ENCODE results near the gene ASIC5. TPM values are rescaled to one million over a fixed set of nuclear protein-coding genes. Genes with fewer than 3 reads are reported as not detected.

ASIC5 gene
- total RNA-seq, 1 donor: not detected

GRCh38 chr4:155908187-155909139 is 42.4 kb upstream of the ASIC5 start:
- TF ChIP-seq CTCF (IDR thresholded peaks at IDR 0.05; ENCODE audit: extremely low read depth, low read depth, low read length): no peak
- Histone ChIP-seq H3K4me3 (ENCODE audit: insufficient read depth, low read length) (no peak overlapping the region), H3K27ac (ENCODE audit: low read depth, low read length) (no peak overlapping the region), H2AFZ (ENCODE audit: low read length) (no peak overlapping the region), H3K79me2 (ENCODE audit: insufficient read depth, low read length) (no peaks in the 10 kb centered on the region), H3K27me3 (ENCODE audit: insufficient read depth, low read length) (peaks cover 21% of the 10 kb centered on the region), H3K4me2 (ENCODE audit: insufficient read depth, low read length) (no peak overlapping the region), H4K20me1 (ENCODE audit: insufficient read depth, low read length) (no peaks in the 10 kb centered on the region), H3K36me3 (ENCODE audit: insufficient read depth, low read length) (no peaks in the 10 kb centered on the region), H3K9me3 (ENCODE audit: low read depth, low read length) (no peaks in the 10 kb centered on the region), H3K4me1 (ENCODE audit: insufficient read depth, low read length) (peaks cover 14% of the 10 kb centered on the region)
- no peak for DNase-seq (ENCODE audit: insufficient read length, low spot score, missing footprints)

- Histone ChIP-seq H3K79me2 (ENCODE audit: insufficient read depth, low read length) (no peaks in the 10 kb centered on the region), H3K4me3 (ENCODE audit: insufficient read depth, low read length) (no peak overlapping the region), H2AFZ (ENCODE audit: low read length) (no peak overlapping the region), H3K36me3 (ENCODE audit: insufficient read depth, low read length) (no peaks in the 10 kb centered on the region), H3K27ac (ENCODE audit: low read depth, low read length) (peak overlapping the region; percentile 61), H3K9me3 (ENCODE audit: low read depth, low read length) (no peaks in the 10 kb centered on the region), H3K4me1 (ENCODE audit: insufficient read depth, low read length) (peaks cover 14% of the 10 kb centered on the region), H3K4me2 (ENCODE audit: insufficient read depth, low read length) (peak overlapping the region; percentile 58), H3K27me3 (ENCODE audit: insufficient read depth, low read length) (peaks cover 19% of the 10 kb centered on the region), H4K20me1 (ENCODE audit: insufficient read depth, low read length) (no peaks in the 10 kb centered on the region)
- TF ChIP-seq CTCF (IDR thresholded peaks at IDR 0.05; ENCODE audit: extremely low read depth, low read depth, low read length): no peak
- DNase-seq (ENCODE audit: insufficient read length, low spot score, missing footprints): no peak
These were observed 41.5 kb upstream of the ASIC5 start for GRCh38 chr4:155907556-155907955.

GRCh38 chr4:155906554-155907247 is 40.6 kb upstream of the ASIC5 start:
- Histone ChIP-seq H2AFZ (ENCODE audit: low read length) (peak overlapping the region; percentile 1), H3K79me2 (ENCODE audit: insufficient read depth, low read length) (no peaks in the 10 kb centered on the region), H3K4me3 (ENCODE audit: insufficient read depth, low read length) (peak overlapping the region; percentile 19), H3K36me3 (ENCODE audit: insufficient read depth, low read length) (no peaks in the 10 kb centered on the region), H3K27me3 (ENCODE audit: insufficient read depth, low read length) (peaks cover 19% of the 10 kb centered on the region), H3K27ac (ENCODE audit: low read depth, low read length) (peak overlapping the region; percentile 61), H3K4me1 (ENCODE audit: insufficient read depth, low read length) (peaks cover 14% of the 10 kb centered on the region), H3K4me2 (ENCODE audit: insufficient read depth, low read length) (peak overlapping the region; percentile 58), H4K20me1 (ENCODE audit: insufficient read depth, low read length) (no peaks in the 10 kb centered on the region), H3K9me3 (ENCODE audit: low read depth, low read length) (no peaks in the 10 kb centered on the region)
- peak; percentile 83 for DNase-seq (ENCODE audit: insufficient read length, low spot score, missing footprints)
- no peak for TF ChIP-seq CTCF (IDR thresholded peaks at IDR 0.05; ENCODE audit: extremely low read depth, low read depth, low read length)

GRCh38 chr4:155904331-155904730 is 38.3 kb upstream of the ASIC5 start:
- peaks cover 14% of the 10 kb centered on the region for H3K4me1 ChIP-seq (ENCODE audit: insufficient read depth, low read length)
- H3K36me3 ChIP-seq (ENCODE audit: insufficient read depth, low read length): no peaks in the 10 kb centered on the region
- no peak overlapping the region for H3K27ac ChIP-seq (ENCODE audit: low read depth, low read length)
- peaks cover 19% of the 10 kb centered on the region for H3K27me3 ChIP-seq (ENCODE audit: insufficient read depth, low read length)
- no peaks in the 10 kb centered on the region for H3K9me3 ChIP-seq (ENCODE audit: low read depth, low read length)
- H2AFZ ChIP-seq (ENCODE audit: low read length): no peak overlapping the region
- H4K20me1 ChIP-seq (ENCODE audit: insufficient read depth, low read length): no peaks in the 10 kb centered on the region
- no peak overlapping the region for H3K4me2 ChIP-seq (ENCODE audit: insufficient read depth, low read length)
- TF ChIP-seq CTCF (IDR thresholded peaks at IDR 0.05; ENCODE audit: extremely low read depth, low read depth, low read length): no peak
- H3K79me2 ChIP-seq (ENCODE audit: insufficient read depth, low read length): no peaks in the 10 kb centered on the region
- no peak for DNase-seq (ENCODE audit: insufficient read length, low spot score, missing footprints)
- no peak overlapping the region for H3K4me3 ChIP-seq (ENCODE audit: insufficient read depth, low read length)

Data from osteoblast (primary cell).